ENCODE data around the gene CSNK2B.

DNA sequence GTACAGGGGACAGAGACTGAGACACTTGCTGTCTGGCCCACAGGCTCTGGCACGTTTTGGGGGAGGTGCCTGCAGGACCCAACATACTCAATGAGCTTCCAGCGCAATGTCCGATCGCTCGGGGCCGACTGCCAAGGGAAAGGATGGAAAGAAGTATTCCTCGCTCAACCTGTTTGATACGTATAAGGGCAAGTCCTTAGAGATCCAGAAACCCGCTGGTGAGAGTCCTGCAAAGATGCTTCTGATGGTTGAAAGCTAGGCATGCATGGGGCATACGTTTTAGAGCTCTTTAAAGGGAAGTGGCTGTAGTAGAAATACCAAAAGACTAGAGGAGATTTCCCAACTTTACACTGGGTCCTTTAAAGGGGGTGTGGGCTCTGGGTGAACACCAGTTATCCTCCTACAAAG is 43.2 kb upstream of the CSNK2B start:
- TF ChIP-seq, protein P1, sequence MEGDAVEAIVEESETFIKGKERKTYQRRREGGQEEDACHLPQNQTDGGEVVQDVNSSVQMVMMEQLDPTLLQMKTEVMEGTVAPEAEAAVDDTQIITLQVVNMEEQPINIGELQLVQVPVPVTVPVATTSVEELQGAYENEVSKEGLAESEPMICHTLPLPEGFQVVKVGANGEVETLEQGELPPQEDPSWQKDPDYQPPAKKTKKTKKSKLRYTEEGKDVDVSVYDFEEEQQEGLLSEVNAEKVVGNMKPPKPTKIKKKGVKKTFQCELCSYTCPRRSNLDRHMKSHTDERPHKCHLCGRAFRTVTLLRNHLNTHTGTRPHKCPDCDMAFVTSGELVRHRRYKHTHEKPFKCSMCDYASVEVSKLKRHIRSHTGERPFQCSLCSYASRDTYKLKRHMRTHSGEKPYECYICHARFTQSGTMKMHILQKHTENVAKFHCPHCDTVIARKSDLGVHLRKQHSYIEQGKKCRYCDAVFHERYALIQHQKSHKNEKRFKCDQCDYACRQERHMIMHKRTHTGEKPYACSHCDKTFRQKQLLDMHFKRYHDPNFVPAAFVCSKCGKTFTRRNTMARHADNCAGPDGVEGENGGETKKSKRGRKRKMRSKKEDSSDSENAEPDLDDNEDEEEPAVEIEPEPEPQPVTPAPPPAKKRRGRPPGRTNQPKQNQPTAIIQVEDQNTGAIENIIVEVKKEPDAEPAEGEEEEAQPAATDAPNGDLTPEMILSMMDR (conservative IDR thresholded peaks at IDR 0.05): no peak
- TF ChIP-seq EZH2 (IDR thresholded peaks at IDR 0.05; ENCODE audit: low read depth): no peak
